GM12874 (cell line): Measurements from ENCODE around the gene AGFG2.

Source experiments
- TF ChIP-seq, protein P1 (sequence below): IDR thresholded peaks from 2 replicates; pipeline ENCODE4 v1.5.1; 2011; ENCODE audit warnings: low read depth, mild to moderate bottlenecking, control low read depth, low read length, moderate library complexity; ENCODE audit not compliant: insufficient read depth

AGFG2 gene

DNA sequence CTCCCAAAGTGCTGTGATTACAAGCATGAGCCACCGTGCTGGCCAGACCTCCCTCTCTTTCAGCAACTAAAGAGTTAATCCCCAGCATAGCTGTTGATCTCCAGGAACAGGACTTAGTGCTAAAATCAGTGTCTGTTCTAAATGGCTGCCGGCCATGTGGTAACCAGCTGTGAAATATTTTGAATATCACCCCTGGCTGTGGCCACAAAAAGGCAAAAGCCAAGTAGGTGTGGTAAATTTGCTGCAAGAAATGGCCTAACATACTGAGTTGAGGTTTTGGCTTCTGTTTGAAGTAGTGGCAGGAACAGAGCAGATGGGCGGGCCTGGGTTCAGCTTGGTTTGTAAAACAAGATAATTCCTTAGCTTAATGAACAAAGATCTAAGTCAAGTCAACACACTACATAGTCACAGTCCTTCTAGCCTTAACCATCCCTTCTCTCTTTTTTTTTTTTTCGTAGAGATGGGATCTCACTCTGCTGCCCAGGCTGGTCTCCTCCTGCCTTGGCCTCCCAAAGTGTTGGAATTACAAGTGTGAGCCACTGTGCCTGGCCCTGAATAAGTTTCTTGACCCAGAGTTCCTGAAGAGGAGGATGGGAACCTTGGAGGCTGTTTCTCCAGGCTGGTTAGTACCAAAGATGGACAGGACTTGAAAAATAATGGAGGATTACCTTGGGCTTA lies 22.7 kb upstream of the AGFG2 start:
- TF ChIP-seq, protein P1, sequence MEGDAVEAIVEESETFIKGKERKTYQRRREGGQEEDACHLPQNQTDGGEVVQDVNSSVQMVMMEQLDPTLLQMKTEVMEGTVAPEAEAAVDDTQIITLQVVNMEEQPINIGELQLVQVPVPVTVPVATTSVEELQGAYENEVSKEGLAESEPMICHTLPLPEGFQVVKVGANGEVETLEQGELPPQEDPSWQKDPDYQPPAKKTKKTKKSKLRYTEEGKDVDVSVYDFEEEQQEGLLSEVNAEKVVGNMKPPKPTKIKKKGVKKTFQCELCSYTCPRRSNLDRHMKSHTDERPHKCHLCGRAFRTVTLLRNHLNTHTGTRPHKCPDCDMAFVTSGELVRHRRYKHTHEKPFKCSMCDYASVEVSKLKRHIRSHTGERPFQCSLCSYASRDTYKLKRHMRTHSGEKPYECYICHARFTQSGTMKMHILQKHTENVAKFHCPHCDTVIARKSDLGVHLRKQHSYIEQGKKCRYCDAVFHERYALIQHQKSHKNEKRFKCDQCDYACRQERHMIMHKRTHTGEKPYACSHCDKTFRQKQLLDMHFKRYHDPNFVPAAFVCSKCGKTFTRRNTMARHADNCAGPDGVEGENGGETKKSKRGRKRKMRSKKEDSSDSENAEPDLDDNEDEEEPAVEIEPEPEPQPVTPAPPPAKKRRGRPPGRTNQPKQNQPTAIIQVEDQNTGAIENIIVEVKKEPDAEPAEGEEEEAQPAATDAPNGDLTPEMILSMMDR, result no peak

DNA sequence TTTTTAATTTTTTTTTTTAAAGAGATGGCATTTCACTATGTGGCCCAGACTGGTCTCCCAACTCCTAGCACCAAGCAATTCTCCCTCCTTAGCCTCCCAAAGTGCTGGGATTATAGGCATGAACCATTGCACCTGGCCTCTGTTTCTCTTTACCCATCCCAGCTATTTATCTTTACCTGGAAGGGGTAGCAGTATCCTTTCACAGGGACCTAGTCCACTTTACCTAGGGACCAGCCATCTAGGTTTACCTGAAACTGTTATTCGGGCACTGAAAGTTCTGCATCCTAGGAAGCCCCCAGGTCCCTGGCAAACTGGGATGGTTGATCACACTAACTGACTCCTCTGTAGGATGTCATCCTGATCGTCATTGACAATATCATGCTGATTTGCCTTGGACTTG lies 21.7 kb upstream of the AGFG2 start:
- TF ChIP-seq, protein P1, result no peak

- TF ChIP-seq, protein P1, result no peak
Observed at GRCh38 chr7:100519580-100519979, 19.4 kb upstream of the AGFG2 start.

DNA sequence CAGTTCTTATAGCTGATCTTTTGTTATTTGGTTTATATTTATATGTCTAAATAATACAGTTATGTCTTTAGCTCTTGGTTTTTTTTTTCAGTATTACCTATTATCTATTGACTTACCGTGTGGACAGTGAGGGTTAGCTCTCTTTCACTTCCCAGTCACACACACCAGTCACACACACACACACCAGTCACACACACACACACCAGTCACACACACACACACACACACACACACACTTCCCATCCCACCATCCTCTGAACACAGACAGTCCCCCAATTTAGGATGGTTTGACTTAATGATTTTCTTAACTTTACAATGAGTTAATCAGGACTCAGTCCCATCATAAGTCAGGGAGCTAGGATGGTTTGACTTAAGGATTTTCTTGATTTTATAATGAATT lies 18.9 kb upstream of the AGFG2 start:
- TF ChIP-seq, protein P1, result no peak

- TF ChIP-seq, protein P1, result no peak
Observed at GRCh38 chr7:100521076-100521475, 17.9 kb upstream of the AGFG2 start.

DNA sequence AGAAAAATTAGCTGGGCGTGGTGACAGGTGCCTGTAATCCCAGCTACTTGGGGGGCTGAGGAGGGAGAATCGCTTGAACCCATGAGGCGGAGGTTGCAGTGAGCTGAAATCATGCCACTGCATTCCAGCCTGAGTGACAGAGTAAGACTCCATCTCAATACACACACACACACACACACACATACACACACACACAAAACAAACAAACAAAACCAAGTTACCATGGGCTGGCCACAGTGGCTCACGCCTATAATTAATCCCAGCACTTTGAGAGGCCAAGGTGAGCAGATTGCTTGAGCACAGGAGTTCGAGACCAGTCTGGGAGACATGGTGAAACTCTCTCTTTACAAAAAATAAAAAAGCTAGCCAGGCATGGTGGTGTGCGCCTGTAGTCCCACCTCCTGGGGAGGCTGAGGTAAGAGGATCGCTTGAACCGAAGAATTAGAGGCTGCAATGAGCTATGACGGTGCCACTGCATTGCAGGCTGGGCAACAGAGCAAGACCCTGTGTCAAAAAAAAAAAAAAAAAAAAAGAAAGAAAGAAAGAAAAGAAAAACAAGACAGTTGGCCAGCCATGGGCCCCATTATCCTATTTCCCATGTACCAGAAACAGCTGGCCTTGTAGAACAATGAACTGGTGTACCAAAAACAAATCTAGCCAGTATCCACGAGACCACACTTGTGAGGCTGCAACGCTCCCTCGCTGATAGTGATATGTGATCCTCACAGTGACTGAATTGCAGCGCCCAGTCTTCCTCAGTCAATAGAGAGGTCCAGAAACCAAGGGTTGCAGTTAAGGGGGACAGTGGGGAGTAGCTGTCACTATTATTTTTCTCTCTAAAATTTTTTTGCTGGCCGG lies 6.6 kb upstream of the AGFG2 start:
- TF ChIP-seq, protein P1, result no peak

GRCh38 chr7:100538348-100538653 lies 702 bp upstream of the AGFG2 start:
- TF ChIP-seq, protein P1, result no peak
